Melanocyte of skin (primary cell): ENCODE data around the gene TRPV3. TPM values are rescaled to one million over a fixed set of nuclear protein-coding genes. Genes with fewer than 3 reads are reported as not detected.

Experiments
- total RNA-seq, 2 donors: library from RNA; depleted of rRNA; stranded (reverse); fragments of >200 nt; gene quantifications; 2 replicates each; pipeline ENCODE4 v1.2.3, GENCODE V29; 2012

TRPV3 gene
- 1 to 10 TPM in 1 of 2 donors, under 1 TPM in 1; 0.34 to 1.3 TPM for total RNA-seq

DNA sequence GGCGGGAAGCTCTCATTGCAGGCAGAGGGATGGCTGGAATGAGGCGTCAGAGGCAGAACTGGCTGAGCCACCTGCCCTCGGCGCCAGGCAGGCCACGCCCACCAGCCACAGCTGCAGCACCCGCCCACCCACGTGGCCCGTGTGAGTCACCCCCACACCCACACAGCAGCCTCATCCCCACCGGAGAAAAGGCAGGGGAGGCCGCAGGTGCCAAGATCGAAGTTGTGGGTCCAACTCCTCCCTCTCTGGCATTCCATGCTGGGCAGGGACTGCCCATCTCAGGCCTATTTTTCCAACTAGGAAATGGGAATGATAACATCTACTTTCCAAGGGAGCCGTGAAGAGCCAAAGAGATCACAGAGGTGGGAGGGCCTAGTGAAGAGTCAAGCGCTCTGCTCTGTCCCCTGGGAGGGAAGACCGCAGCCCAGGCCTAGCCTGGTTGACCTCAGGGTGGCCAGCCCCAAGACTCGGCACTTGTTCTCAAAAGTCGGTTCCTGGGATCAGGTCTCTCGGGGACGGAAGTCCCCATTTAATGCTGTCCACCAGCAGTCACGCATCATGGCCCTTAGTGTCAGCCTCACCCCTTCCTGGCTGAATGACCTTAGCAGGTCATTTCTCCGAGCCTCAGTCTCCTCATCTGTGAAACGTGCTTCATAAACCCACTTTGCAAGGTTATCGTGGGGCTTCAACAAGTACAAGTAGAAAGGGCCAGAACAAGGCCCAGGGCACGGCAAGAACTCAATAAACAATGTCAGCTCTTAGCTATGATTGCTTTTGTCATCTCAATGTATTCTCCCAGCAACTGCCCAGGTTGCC, at the start of gene TRPV3:
TRPV3 (minus strand) TSS at position 45 of the 816 bp plus-strand sequence. CDS start 2,962 bp downstream, outside the sequence.

DNA sequence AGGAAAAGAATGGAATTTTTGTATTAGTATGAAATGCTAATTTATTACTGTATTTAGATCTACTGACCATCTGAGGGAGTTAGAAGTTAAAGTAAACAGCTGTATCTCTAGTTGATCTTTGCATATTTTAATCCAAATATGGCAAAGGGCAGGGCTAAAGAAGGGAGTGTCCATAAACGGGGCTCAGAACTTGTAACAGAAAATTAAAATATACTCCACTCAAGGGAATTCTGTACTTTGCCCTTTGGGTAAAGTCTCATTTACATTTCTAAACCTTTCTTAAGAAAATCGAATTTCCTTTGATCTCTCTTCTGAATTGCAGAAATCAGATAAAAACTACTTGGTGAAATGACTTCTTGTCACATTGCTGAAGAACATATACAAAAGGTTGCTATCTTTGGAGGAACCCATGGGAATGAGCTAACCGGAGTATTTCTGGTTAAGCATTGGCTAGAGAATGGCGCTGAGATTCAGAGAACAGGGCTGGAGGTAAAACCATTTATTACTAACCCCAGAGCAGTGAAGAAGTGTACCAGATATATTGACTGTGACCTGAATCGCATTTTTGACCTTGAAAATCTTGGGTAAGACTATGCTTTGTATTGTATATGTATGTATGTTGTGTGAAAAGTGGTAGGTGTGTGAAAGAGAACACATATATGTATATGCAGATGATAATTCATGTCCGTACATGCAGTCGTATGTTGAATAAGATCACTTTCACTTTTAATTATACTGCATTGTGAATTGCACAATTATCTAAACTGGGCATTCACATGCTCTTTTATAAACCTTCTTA, 81.6 kb downstream of the TRPV3 start, which contains the start of gene ASPA:
ASPA (plus strand) TSS at position 186 of the 799 bp plus-strand sequence; CDS start at position 349, 163 bp downstream.

GRCh38 chr17:3471599-3471998, 86.0 kb downstream of the TRPV3 start, which contains the start of gene SPATA22:
Gene SPATA22, minus strand, starts transcription at chr17:3471819. Its CDS starts 2,494 bp downstream, at chr17:3469325.

Other genes with a start within 250 kb of the TRPV3 start
- under 1 TPM in 1 of 2 donors, not detected in 1; 0.67 TPM for gene OR3A2, start 171.5 kb downstream of the TRPV3 start, total RNA-seq
- under 1 TPM in 1 of 2 donors, not detected in 1; under 0.01 TPM for gene OR1E1, start 159.4 kb downstream of the TRPV3 start, total RNA-seq
- not detected for gene OR3A3, start 146.4 kb downstream of the TRPV3 start, total RNA-seq
- gene OR1E2, start 124.0 kb downstream of the TRPV3 start, total RNA-seq = not detected
- 1 to 10 TPM in 1 of 2 donors, under 1 TPM in 1; 0.69 to 1.7 TPM for gene SPATA22, start 86.0 kb downstream of the TRPV3 start, total RNA-seq
- gene ASPA, start 81.8 kb downstream of the TRPV3 start, total RNA-seq = 10 to 100 TPM; 26.8 to 28.6 TPM
- gene TRPV1, start 51.6 kb upstream of the TRPV3 start, total RNA-seq = 1 to 10 TPM; 2.0 to 2.1 TPM
- gene SHPK, start 78.4 kb upstream of the TRPV3 start, total RNA-seq = 10 to 100 TPM; 12.7 to 13.3 TPM
- gene CTNS, start 78.9 kb upstream of the TRPV3 start, total RNA-seq = 10 to 100 TPM; 39.6 to 52.3 TPM
- 10 to 100 TPM; 71.2 to 74.3 TPM for gene TAX1BP3, start 110.8 kb upstream of the TRPV3 start, total RNA-seq
- gene EMC6, start 111.0 kb upstream of the TRPV3 start, total RNA-seq = 10 to 100 TPM; 19.6 to 34.0 TPM
- gene P2RX5, start 138.3 kb upstream of the TRPV3 start, total RNA-seq = 1 to 10 TPM in 1 of 2 donors, under 1 TPM in 1; under 0.01 to 1.3 TPM
- gene HASPIN, start 166.1 kb upstream of the TRPV3 start, total RNA-seq = 10 to 100 TPM in 1 of 2 donors, 1 to 10 TPM in 1; 7.6 to 21.6 TPM
- 10 to 100 TPM in 1 of 2 donors, 1 to 10 TPM in 1; 10.0 to 24.3 TPM for gene ITGAE, start 243.4 kb upstream of the TRPV3 start, total RNA-seq